GM18909 (cell line): ENCODE measurements around the gene IMPA2.
"Not testable (repeated sequence)": the region's sequence is repeated elsewhere in the genome, so short reads cannot be mapped to it uniquely, and the experiment has no call there.

Experiments
- ATAC-seq: cut with Tn5 transposase; IDR thresholded peaks from one replicate; pipeline ENCODE4 v1.9.1; 2021; ENCODE audit warnings: mild to moderate bottlenecking; ENCODE audit not compliant: unreplicated experiment, poor library complexity

IMPA2 gene

DNA sequence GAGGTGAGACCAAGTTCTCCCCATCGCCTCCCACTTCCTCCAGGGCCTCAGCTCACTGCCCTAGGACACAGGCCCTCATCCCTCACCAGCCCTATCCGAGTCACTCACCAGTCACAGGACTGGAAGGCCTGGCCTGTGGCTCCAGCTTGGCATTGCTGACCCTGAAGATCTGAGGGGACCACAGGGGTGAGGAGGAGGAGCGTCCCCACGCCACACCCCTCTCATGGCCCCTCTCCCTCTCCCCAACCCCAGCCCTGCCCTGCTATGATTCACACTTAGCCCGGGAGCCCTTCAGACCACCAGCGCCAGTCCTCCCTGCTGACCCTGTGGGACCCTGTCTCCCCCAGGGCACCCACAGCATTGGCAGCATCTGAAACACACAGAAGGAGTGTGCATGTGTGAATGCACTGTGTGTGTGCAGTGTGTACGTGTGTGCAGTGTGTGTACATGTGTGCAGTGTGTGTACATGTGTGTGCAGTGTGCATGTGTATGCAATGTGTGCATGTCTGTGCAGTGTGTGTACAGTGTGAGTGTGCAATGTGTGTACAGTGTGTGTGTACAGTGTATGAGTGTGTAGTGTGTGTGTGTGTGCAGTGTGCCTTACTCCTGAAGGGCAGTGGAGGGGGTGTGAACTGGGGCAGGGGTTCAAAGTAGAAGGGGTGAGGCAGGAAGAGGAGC lies 82.9 kb downstream of the IMPA2 start:
- ATAC-seq, result no peak

DNA sequence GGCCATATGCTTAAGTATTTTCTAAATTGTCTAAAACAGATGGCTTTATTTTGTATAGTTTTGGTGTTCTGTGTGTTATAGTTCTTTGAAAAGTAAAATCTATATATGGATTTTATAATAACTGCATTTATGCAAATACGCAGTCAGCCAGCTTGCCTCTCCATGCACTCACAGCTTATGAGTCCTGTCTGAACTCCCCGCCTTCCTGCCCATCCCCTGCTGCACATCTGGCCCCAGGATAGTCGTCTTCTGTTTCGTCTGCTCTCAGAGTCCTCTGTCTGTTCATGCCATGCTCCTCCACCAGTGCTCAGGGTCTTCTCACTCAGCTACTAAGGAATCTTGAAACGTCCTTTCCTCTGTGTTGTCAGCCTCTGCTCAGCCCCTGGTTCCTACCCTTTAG lies 84.1 kb downstream of the IMPA2 start:
- ATAC-seq, result no peak

DNA sequence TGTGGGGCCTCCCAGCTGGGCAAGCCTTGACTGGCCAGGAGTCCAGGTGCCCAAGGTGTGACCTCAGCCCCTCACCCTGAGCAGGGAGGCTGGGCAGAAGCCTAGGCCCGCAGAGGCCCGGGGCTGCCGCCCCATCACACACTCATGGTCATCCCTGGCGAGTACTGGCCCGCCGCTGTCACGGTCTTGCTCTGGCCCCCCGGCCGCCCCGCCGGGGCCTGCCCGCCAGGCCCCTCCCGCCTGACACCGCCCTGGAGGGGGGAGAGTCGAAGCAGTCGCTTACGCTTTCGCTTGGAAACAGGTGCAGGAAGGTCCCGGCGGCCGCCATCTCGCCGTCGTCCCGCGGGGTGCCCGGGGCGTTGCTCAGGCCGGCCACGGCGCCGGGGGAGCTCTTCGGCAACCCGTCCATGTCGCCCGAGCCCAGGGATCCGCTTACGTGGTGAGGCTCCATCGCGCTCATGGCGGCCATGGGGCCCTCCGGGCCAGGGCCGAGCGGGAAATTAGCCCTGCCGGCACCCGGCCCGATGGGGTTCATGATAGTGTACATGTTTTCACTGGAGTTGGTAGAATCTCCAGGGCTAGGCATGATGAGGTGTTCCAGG lies 85.7 kb downstream of the IMPA2 start:
- no peak for ATAC-seq

DNA sequence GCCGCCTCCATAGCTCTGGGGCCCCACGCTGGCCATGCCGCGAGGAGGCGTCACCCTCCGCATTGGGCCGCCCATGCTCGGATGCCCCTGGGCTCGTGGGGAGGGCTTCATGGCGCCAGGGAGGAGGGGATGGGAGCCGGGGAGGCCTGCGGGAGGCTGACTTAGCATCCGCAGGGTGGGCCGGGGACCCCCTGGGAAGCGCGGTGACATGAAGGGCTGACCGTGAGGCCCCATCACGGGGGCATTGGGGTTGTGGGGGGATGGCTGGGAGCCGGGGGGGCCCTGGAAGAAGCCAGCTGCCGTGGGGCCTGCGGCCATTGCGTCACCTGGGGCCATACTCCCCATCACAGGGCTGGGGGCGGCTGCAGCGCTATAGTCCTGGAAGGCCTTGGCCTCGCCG lies 86.4 kb downstream of the IMPA2 start:
- ATAC-seq, result no peak

GRCh38 chr18:12068316-12068949 lies 87.1 kb downstream of the IMPA2 start:
- not testable (repeated sequence) for ATAC-seq

- no peak for ATAC-seq
These were observed 87.6 kb downstream of the IMPA2 start for GRCh38 chr18:12068950-12069320.

- not testable (repeated sequence) for ATAC-seq
These were observed 89.8 kb downstream of the IMPA2 start for GRCh38 chr18:12071066-12071465.

DNA sequence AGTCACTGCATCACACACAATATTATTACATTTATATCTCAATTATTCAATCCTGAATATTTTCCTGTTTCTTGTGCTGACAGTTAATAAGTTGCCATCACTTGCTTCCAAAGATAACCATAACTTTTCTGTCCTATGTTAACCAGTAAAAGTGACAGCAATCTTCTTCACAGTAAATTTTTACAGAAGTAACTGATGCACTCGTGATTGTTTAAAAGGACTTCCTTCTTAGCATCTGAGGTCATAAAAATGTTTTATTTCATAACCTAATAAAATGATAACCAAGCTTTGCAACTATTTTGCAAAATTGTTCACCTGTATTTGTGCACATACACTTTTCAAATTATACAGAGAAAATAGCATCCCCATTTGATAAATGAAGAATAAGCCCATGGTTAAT lies 91.7 kb downstream of the IMPA2 start:
- no peak for ATAC-seq

- ATAC-seq, result no peak
These were observed 93.4 kb downstream of the IMPA2 start for GRCh38 chr18:12074736-12075135.

GRCh38 chr18:12076424-12077140 lies 95.3 kb downstream of the IMPA2 start:
- ATAC-seq, result peak; percentile 79

DNA sequence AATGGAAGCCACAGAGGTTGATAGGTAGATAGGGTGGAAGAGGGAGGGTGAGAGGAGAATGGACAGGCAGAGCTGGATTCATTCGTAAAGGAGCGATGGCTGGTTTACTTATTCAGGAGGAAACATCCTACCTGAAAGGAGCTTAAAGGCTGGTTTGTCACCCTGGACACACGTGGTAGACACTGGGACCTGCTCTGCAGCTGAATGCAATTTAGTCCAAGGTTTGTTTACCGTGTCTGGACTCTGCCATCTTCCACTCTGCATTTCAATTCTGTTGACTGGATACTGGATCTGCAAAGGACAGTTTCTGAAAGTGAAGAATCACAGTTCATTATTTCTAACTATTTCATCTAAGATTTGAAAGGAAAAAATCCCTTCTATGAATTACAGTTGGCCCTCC lies 96.7 kb downstream of the IMPA2 start:
- not testable (repeated sequence) for ATAC-seq

DNA sequence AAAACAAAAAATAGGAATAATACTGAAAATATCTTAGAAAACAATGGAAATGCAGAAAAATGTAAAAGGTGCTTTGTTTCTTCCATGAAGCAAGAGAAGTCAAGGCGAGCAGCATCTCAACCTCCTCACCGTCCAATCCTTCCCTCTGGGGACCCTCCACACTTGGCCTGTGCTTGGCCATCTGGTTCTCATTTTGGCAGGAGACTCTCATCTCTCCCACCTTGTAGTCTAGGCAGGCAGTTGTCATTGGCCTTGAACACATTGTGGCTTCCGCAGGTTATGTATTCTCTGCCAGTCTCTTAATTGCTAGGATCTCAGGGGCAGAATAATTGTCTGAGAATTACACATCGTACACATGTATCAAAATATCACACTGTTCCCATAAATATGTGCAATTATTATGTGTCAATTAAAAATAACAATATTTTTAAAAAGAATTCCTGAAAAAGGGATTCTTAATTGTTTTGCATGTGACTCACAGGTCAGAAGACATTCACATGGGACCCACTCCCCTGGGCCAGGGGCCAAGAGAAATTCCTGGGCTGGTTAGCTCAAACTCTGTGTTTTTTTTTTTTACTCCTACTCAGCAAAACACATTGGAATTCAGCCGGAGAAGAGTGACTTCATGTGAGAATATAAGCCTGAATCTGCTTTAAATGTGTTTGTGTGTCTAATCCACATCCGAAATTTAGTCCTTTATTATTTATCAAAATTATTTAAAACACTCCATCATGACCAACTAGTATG lies 98.4 kb downstream of the IMPA2 start:
- ATAC-seq, result no peak
